Adrenal gland (tissue), 12 donors: Measurements from ENCODE around the gene PLAGL2. TPM values are rescaled to one million over a fixed set of nuclear protein-coding genes. Genes with fewer than 3 reads are reported as not detected.

ENCODE experiments used
- DNase-seq, 7 donors: peaks; one replicate each; pipeline ENCODE4 v3.0.0-alpha.2; 2019 to 2020
- H3K27ac ChIP-seq, 5 donors: fragments of 200-600 bp; sonication (generic) in 4 of 5; 1 replicate in 3 of 5; 2 replicates in 2 of 5; pipeline versions ENCODE4 v1.5.1 to v1.8.0; 2016 to 2020; ENCODE audit warnings: mild to moderate bottlenecking in 1 of 5
- H3K27me3 ChIP-seq: fragments of 200-600 bp; 2 replicates; pipeline ENCODE4 v1.8.0; 2021
- H3K36me3 ChIP-seq, 2 donors: fragments of 200-600 bp; replicated peaks in 1 of 2; 1 replicate in 1 of 2; 2 replicates in 1 of 2; pipeline versions ENCODE4 v1.5.1 to v1.8.0; 2018 to 2022
- H3K4me1 ChIP-seq, 2 donors: fragments of 200-600 bp; replicated peaks in 1 of 2; 1 replicate in 1 of 2; 2 replicates in 1 of 2; pipeline versions ENCODE4 v1.5.1 to v1.8.0; 2018 to 2021
- H3K4me3 ChIP-seq, 4 donors: fragments of 200-600 bp; sonication (generic) in 3 of 4; one replicate each; pipeline ENCODE4 v1.5.1; 2016 to 2018
- H3K9me3 ChIP-seq, 3 donors: fragments of 200-600 bp; sonication (generic) in 1 of 3; replicated peaks in 1 of 3; 1 replicate in 2 of 3; 2 replicates in 1 of 3; pipeline versions ENCODE4 v1.5.1 to v1.8.0; 2016 to 2021
- CTCF ChIP-seq, 6 experiments: fragments of 450-650 bp in 4 of 6; fragments of 200-600 bp in 2 of 6; sonication (generic) in 1 of 6; IDR thresholded peaks; 1 replicate in 5 of 6; 2 replicates in 1 of 6; pipeline versions ENCODE4 v1.5.1 to v1.8.0; 2016 to 2021; ENCODE audit warnings: antibody characterized with exemption in 6 of 6, mild to moderate bottlenecking in 2 of 6, moderate library complexity in 1 of 6
- POLR2A ChIP-seq, 2 donors: fragments of 450-650 bp; IDR thresholded peaks; one replicate each; pipeline ENCODE4 v1.6.1; 2017; ENCODE audit warnings: antibody characterized with exemption in 2 of 2, mild to moderate bottlenecking in 2 of 2, moderate library complexity in 1 of 2
- WGBS, 4 donors: extraction: QIAGEN DNeasy Blood & Tissue Kit in 2 of 4; methylation state at CpG; one replicate each; pipeline versions ENCODE4 v1.1.5 to v1.1.7; 2013 to 2017; 5-methylcytosine and 5-hydroxymethylcytosine counted together
- intact Hi-C, 2 donors: fragments of 100-400 bp; cut with DNase I; formaldehyde crosslinking; loops; one replicate each; pipeline versions ENCODE4 v1.14.1 to v1.15.0; 2022 to 2023
- polyA plus RNA-seq, 3 donors: library from polyadenylated mRNA; stranded (reverse); fragments of 200-250 nt in 2 of 3; fragments of 350-450 nt in 1 of 3; fragmentation: Illumina TruSeq in 1 of 3; extraction: RNeasy Lipid Tissue Mini Kit (QIAGEN cat#74804) in 1 of 3; gene quantifications; one replicate each; pipeline ENCODE4 v1.2.3, GENCODE V29; 2013 to 2014
- total RNA-seq, 9 donors: library from RNA; depleted of rRNA in 4 of 9; stranded (reverse); fragments of >200 nt in 4 of 9; fragments of 120-200 nt in 1 of 9; fragmentation: NEBNext Ultra II Directional in 1 of 9; extraction: Animal tissue kit (Norgen Biotek cat#: 25700) in 1 of 9; gene quantifications; one replicate each; pipeline versions ENCODE4 v1.1.0 to v1.2.4, GENCODE V29; 2013 to 2023
- donor health status: healthy with polysubstance abuse.
- donor health status: Bipolar disorder and iron deficiency.
- donor health status: DM: yes; HTN: yes; CAD: no.
- donor health status: DM: no; HTN: no; CAD: no.
- donor health status: DM: no; HTN: no; CAD: no.
- donor health status: DM: yes; HTN: yes; CAD: no.

The PLAGL2 gene
- total and polyA plus RNA-seq, 12 donors: 1.3 to 7.1 (median 4.2) TPM

- Histone ChIP-seq H3K27ac (no peak overlapping the region), H3K9me3 (no peaks in the 10 kb centered on the region), H3K4me3 (no peak overlapping the region), H3K27me3 (no peaks in the 10 kb centered on the region), H3K4me1 (no peaks in the 10 kb centered on the region), H3K36me3 (peaks cover 0 to 35% of the 10 kb centered on the region in 2 donors)
- no peak for DNase-seq
- TF ChIP-seq CTCF (IDR thresholded peaks at IDR 0.05) (no peak), POLR2A (IDR thresholded peaks at IDR 0.05) (no peak)
- WGBS, 4 donors: 96 to 100% (median 98%) methylated on average over 2 of the region's 2 CpGs
- intact Hi-C loops: no loop called here
Observed at GRCh38 chr20:32236819-32237218, 29.3 kb upstream of the PLAGL2 start.

GRCh38 chr20:32236048-32236533, 28.5 kb upstream of the PLAGL2 start:
- TF ChIP-seq CTCF (IDR thresholded peaks at IDR 0.05) (no peak), POLR2A (IDR thresholded peaks at IDR 0.05) (no peak)
- intact Hi-C loops: no loop called here
- Histone ChIP-seq H3K27ac (no peak overlapping the region), H3K4me3 (no peak overlapping the region), H3K9me3 (no peaks in the 10 kb centered on the region), H3K36me3 (peaks cover 0 to 42% of the 10 kb centered on the region in 2 donors), H3K4me1 (no peaks in the 10 kb centered on the region), H3K27me3 (no peaks in the 10 kb centered on the region)
- no peak for DNase-seq
- WGBS, 4 donors: 95 to 97% (median 96%) methylated on average over 3 of the region's 3 CpGs

GRCh38 chr20:32235331-32236047, 27.9 kb upstream of the PLAGL2 start:
- H3K27me3 ChIP-seq: no peaks in the 10 kb centered on the region
- WGBS, 4 donors: 74 to 90% (median 82%) methylated on average over 5 to 6 of the region's 6 CpGs
- H3K27ac ChIP-seq: no peak overlapping the region
- DNase-seq: no peak
- TF ChIP-seq POLR2A (IDR thresholded peaks at IDR 0.05) (no peak), CTCF (IDR thresholded peaks at IDR 0.05) (no peak)
- H3K4me1 ChIP-seq: no peaks in the 10 kb centered on the region
- H3K4me3 ChIP-seq: no peak overlapping the region
- no peaks in the 10 kb centered on the region for H3K9me3 ChIP-seq
- peaks cover 0 to 47% of the 10 kb centered on the region in 2 donors for H3K36me3 ChIP-seq
- intact Hi-C loops: no loop called here

GRCh38 chr20:32234135-32234808, 26.7 kb upstream of the PLAGL2 start:
- TF ChIP-seq CTCF (IDR thresholded peaks at IDR 0.05) (no peak), POLR2A (IDR thresholded peaks at IDR 0.05) (no peak)
- H3K27ac ChIP-seq: no peak overlapping the region
- H3K9me3 ChIP-seq: no peaks in the 10 kb centered on the region
- no peaks in the 10 kb centered on the region for H3K27me3 ChIP-seq
- H3K4me1 ChIP-seq: no peaks in the 10 kb centered on the region
- intact Hi-C loops: no loop called here
- 87 to 96% (median 92%) methylated on average over 6 to 13 of the region's 13 CpGs for WGBS, 4 donors
- H3K4me3 ChIP-seq: no peak overlapping the region
- H3K36me3 ChIP-seq: peaks cover 0 to 52% of the 10 kb centered on the region in 2 donors
- DNase-seq: no peak
